Naive B cell (primary cell): ENCODE measurements around the gene BNC2. TPM values are rescaled to one million over a fixed set of nuclear protein-coding genes. Genes with fewer than 3 reads are reported as not detected.

Experiments
- ATAC-seq, 2 donors: fragments of 150-1000 bp; cut with Tn5 transposase; 2 replicates each; pipeline ENCODE4 v1.10.0; 2021; ENCODE audit warnings: low read depth in 2 of 2, mild to moderate bottlenecking in 2 of 2, moderate library complexity in 2 of 2
- DNase-seq: peaks from one replicate; pipeline ENCODE4 v3.0.0; 2022
- H3K27ac Mint-ChIP-seq, 6 donors: one replicate each; pipeline ENCODE4 v1.8.0; 2020 to 2022; ENCODE audit warnings: mild to moderate bottlenecking in 6 of 6, mixed read lengths in 6 of 6, moderate library complexity in 5 of 6, inconsistent platforms in 2 of 6
- H3K27me3 Mint-ChIP-seq, 3 donors: one replicate each; pipeline ENCODE4 v1.8.0; 2021 to 2022; ENCODE audit warnings: mixed read lengths in 3 of 3, mild to moderate bottlenecking in 1 of 3
- H3K36me3 Mint-ChIP-seq, 2 donors: one replicate each; pipeline ENCODE4 v1.8.0; 2020 to 2022; ENCODE audit warnings: mixed read lengths in 2 of 2, inconsistent platforms in 1 of 2, mild to moderate bottlenecking in 1 of 2
- H3K4me1 Mint-ChIP-seq, 3 donors: one replicate each; pipeline ENCODE4 v1.8.0; 2020 to 2022; ENCODE audit warnings: mixed read lengths in 3 of 3, inconsistent platforms in 1 of 3, mild to moderate bottlenecking in 1 of 3, moderate library complexity in 1 of 3
- H3K4me3 Mint-ChIP-seq, 8 donors: one replicate each; pipeline ENCODE4 v1.8.0; 2020 to 2022; ENCODE audit warnings: mild to moderate bottlenecking in 8 of 8, mixed read lengths in 8 of 8, moderate library complexity in 8 of 8, inconsistent platforms in 2 of 8
- H3K9me3 Mint-ChIP-seq, 7 donors: one replicate each; pipeline ENCODE4 v1.8.0; 2020 to 2022; ENCODE audit warnings: mixed read lengths in 7 of 7, mild to moderate bottlenecking in 5 of 7, inconsistent platforms in 2 of 7, moderate library complexity in 1 of 7
- polyA plus RNA-seq, 6 donors: library from polyadenylated mRNA; unstranded; fragments of 300-500 nt; fragmentation: Illumina TruSeq; gene quantifications; one replicate each; pipeline ENCODE4 v1.2.3, GENCODE V29; 2021; ENCODE audit warnings: low read depth in 6 of 6

Gene BNC2
- polyA plus RNA-seq, 6 donors from 2014 or later, result not detected

- H3K4me1 Mint-ChIP-seq, result no peaks in the 10 kb centered on the region
- no peaks in the 10 kb centered on the region for H3K36me3 Mint-ChIP-seq
These were observed 433.9 kb downstream of the BNC2 start for GRCh38 chr9:16436545-16436944.

GRCh38 chr9:16434526-16434925 lies 435.9 kb downstream of the BNC2 start:
- H3K36me3 Mint-ChIP-seq, result no peaks in the 10 kb centered on the region
- no peaks in the 10 kb centered on the region for H3K4me1 Mint-ChIP-seq
- H3K27ac Mint-ChIP-seq, result no peak overlapping the region
- ATAC-seq, result no peak
- H3K27me3 Mint-ChIP-seq, result no peaks in the 10 kb centered on the region
- H3K9me3 Mint-ChIP-seq, result peaks cover 0 to 10% (median 6%) of the 10 kb centered on the region in 7 donors
- DNase-seq, result no peak
- no peak overlapping the region for H3K4me3 Mint-ChIP-seq

More at GRCh38 chr9:16436545-16436944, 433.9 kb downstream of the BNC2 start:
- peaks cover 0 to 10% (median 5%) of the 10 kb centered on the region in 7 donors for H3K9me3 Mint-ChIP-seq
- no peak for ATAC-seq
- H3K27ac Mint-ChIP-seq, result no peak overlapping the region
- H3K4me3 Mint-ChIP-seq, result no peak overlapping the region
- H3K27me3 Mint-ChIP-seq, result no peaks in the 10 kb centered on the region
- no peak for DNase-seq

GRCh38 chr9:16433494-16433893 lies 437.0 kb downstream of the BNC2 start:
- DNase-seq, result no peak
- no peak overlapping the region for H3K27ac Mint-ChIP-seq
- no peaks in the 10 kb centered on the region for H3K27me3 Mint-ChIP-seq
- H3K36me3 Mint-ChIP-seq, result no peaks in the 10 kb centered on the region
- no peaks in the 10 kb centered on the region for H3K4me1 Mint-ChIP-seq
- ATAC-seq, result no peak
- H3K9me3 Mint-ChIP-seq, result peaks cover 0 to 10% (median 4%) of the 10 kb centered on the region in 7 donors
- H3K4me3 Mint-ChIP-seq, result no peak overlapping the region

GRCh38 chr9:16431666-16432392 lies 438.6 kb downstream of the BNC2 start:
- no peaks in the 10 kb centered on the region for H3K27me3 Mint-ChIP-seq
- peaks cover 0 to 7% (median 4%) of the 10 kb centered on the region in 7 donors for H3K9me3 Mint-ChIP-seq
- H3K4me3 Mint-ChIP-seq, result no peak overlapping the region

GRCh38 chr9:16429671-16430070 lies 440.8 kb downstream of the BNC2 start:
- Mint-ChIP-seq H3K27ac (no peak overlapping the region), H3K4me3 (no peak overlapping the region), H3K9me3 (peaks cover 0 to 7% (median 0%) of the 10 kb centered on the region in 7 donors), H3K27me3 (no peaks in the 10 kb centered on the region), H3K36me3 (no peaks in the 10 kb centered on the region), H3K4me1 (no peaks in the 10 kb centered on the region)
- no peak for ATAC-seq
- DNase-seq, result no peak

More at GRCh38 chr9:16431666-16432392, 438.6 kb downstream of the BNC2 start:
- H3K27ac Mint-ChIP-seq, result peak overlapping the region in 1 of 6 donors; percentile 71
- H3K36me3 Mint-ChIP-seq, result no peaks in the 10 kb centered on the region
- no peak for DNase-seq
- H3K4me1 Mint-ChIP-seq, result no peaks in the 10 kb centered on the region
- no peak for ATAC-seq

GRCh38 chr9:16427873-16428427 lies 442.5 kb downstream of the BNC2 start:
- H3K36me3 Mint-ChIP-seq, result no peaks in the 10 kb centered on the region
- no peaks in the 10 kb centered on the region for H3K4me1 Mint-ChIP-seq
- no peaks in the 10 kb centered on the region for H3K27me3 Mint-ChIP-seq
- DNase-seq (no peak), ATAC-seq (no peak)
- peaks cover 0 to 7% (median 0%) of the 10 kb centered on the region in 7 donors for H3K9me3 Mint-ChIP-seq
- no peak overlapping the region for H3K4me3 Mint-ChIP-seq
- H3K27ac Mint-ChIP-seq, result no peak overlapping the region

GRCh38 chr9:16426716-16427115 lies 443.8 kb downstream of the BNC2 start:
- Mint-ChIP-seq H3K27me3 (no peaks in the 10 kb centered on the region), H3K4me3 (no peak overlapping the region), H3K4me1 (no peaks in the 10 kb centered on the region), H3K27ac (no peak overlapping the region), H3K9me3 (peaks cover 0 to 7% (median 2%) of the 10 kb centered on the region in 7 donors), H3K36me3 (no peaks in the 10 kb centered on the region)
- ATAC-seq (no peak), DNase-seq (no peak)

GRCh38 chr9:16425562-16426231 lies 444.8 kb downstream of the BNC2 start:
- H3K4me1 Mint-ChIP-seq, result no peaks in the 10 kb centered on the region
- H3K27ac Mint-ChIP-seq, result no peak overlapping the region
- H3K9me3 Mint-ChIP-seq, result peaks cover 0 to 9% (median 3%) of the 10 kb centered on the region in 7 donors
- no peak overlapping the region for H3K4me3 Mint-ChIP-seq
- H3K27me3 Mint-ChIP-seq, result peaks cover 0 to 3% (median 0%) of the 10 kb centered on the region in 3 donors
- DNase-seq (no peak), ATAC-seq (no peak)
- H3K36me3 Mint-ChIP-seq, result no peaks in the 10 kb centered on the region

GRCh38 chr9:16422114-16422513 lies 448.4 kb downstream of the BNC2 start:
- Mint-ChIP-seq H3K9me3 (peaks cover 0 to 9% (median 3%) of the 10 kb centered on the region in 7 donors), H3K27ac (no peak overlapping the region), H3K36me3 (no peaks in the 10 kb centered on the region), H3K4me1 (no peaks in the 10 kb centered on the region), H3K27me3 (peaks cover 0 to 3% (median 0%) of the 10 kb centered on the region in 3 donors), H3K4me3 (peak overlapping the region in 1 of 8 donors; percentile 43)
- ATAC-seq (no peak), DNase-seq (no peak)

GRCh38 chr9:16421532-16421931 lies 448.9 kb downstream of the BNC2 start:
- DNase-seq (no peak), ATAC-seq (no peak)
- Mint-ChIP-seq H3K4me1 (no peaks in the 10 kb centered on the region), H3K36me3 (no peaks in the 10 kb centered on the region), H3K4me3 (no peak overlapping the region), H3K27ac (peak overlapping the region in 1 of 6 donors; percentile 29), H3K9me3 (peaks cover 0 to 9% (median 3%) of the 10 kb centered on the region in 7 donors), H3K27me3 (peaks cover 0 to 3% (median 0%) of the 10 kb centered on the region in 3 donors)

GRCh38 chr9:16419124-16419523 lies 451.3 kb downstream of the BNC2 start:
- H3K9me3 Mint-ChIP-seq, result peaks cover 0 to 9% (median 3%) of the 10 kb centered on the region in 7 donors
- DNase-seq, result no peak
- H3K4me1 Mint-ChIP-seq, result no peaks in the 10 kb centered on the region
- peaks cover 0 to 3% (median 0%) of the 10 kb centered on the region in 3 donors for H3K27me3 Mint-ChIP-seq
- no peaks in the 10 kb centered on the region for H3K36me3 Mint-ChIP-seq
- H3K27ac Mint-ChIP-seq, result no peak overlapping the region
- no peak for ATAC-seq
- no peak overlapping the region for H3K4me3 Mint-ChIP-seq

GRCh38 chr9:16418721-16419120 lies 451.7 kb downstream of the BNC2 start:
- Mint-ChIP-seq H3K9me3 (peaks cover 0 to 9% (median 3%) of the 10 kb centered on the region in 7 donors), H3K4me3 (no peak overlapping the region), H3K36me3 (no peaks in the 10 kb centered on the region), H3K27ac (peak overlapping the region in 1 of 6 donors; percentile 3), H3K27me3 (peaks cover 0 to 3% (median 0%) of the 10 kb centered on the region in 3 donors), H3K4me1 (no peaks in the 10 kb centered on the region)
- no peak for DNase-seq
- no peak for ATAC-seq

- H3K27ac Mint-ChIP-seq, result no peak overlapping the region
- no peaks in the 10 kb centered on the region for H3K36me3 Mint-ChIP-seq
- DNase-seq (no peak), ATAC-seq (no peak)
- H3K4me1 Mint-ChIP-seq, result no peaks in the 10 kb centered on the region
- no peak overlapping the region for H3K4me3 Mint-ChIP-seq
- H3K9me3 Mint-ChIP-seq, result peaks cover 0 to 8% (median 3%) of the 10 kb centered on the region in 7 donors
- peaks cover 0 to 3% (median 0%) of the 10 kb centered on the region in 3 donors for H3K27me3 Mint-ChIP-seq
These were observed 452.7 kb downstream of the BNC2 start for GRCh38 chr9:16417749-16418148.
